Body of pancreas (tissue), 4 donors: ENCODE results near the gene KCNJ4. TPM values are rescaled to one million over a fixed set of nuclear protein-coding genes. Genes with fewer than 3 reads are reported as not detected.

ENCODE experiments used
- ATAC-seq: fragments of 150-250 bp; one replicate; pipeline ENCODE4 v1.9.1; 2016
- DNase-seq, 4 donors: peaks; one replicate each; pipeline ENCODE4 v3.0.0-alpha.2; 2019
- H3K27ac ChIP-seq, 4 donors: fragments of 200-600 bp; sonication (generic); 1 replicate in 3 of 4; 2 replicates in 1 of 4; pipeline versions ENCODE4 v1.5.1 to v1.6.1; 2016 to 2019; ENCODE audit warnings: mild to moderate bottlenecking in 1 of 4, mixed read lengths in 1 of 4, moderate library complexity in 1 of 4
- H3K27me3 ChIP-seq, 2 donors: fragments of 200-600 bp; sonication (generic); one replicate each; pipeline ENCODE4 v1.6.0; 2016; ENCODE audit warnings: mild to moderate bottlenecking in 1 of 2
- H3K36me3 ChIP-seq, 2 donors: fragments of 200-600 bp; sonication (generic); replicated peaks in 1 of 2; 2 replicates each; pipeline ENCODE4 v1.5.1; 2016; ENCODE audit warnings: low read depth in 2 of 2; ENCODE audit not compliant: insufficient read depth in 1 of 2
- H3K4me1 ChIP-seq: fragments of 200-600 bp; sonication (generic); one replicate; pipeline ENCODE4 v1.6.0; 2016
- H3K4me3 ChIP-seq, 2 donors: fragments of 200-600 bp; sonication (generic); 1 replicate in 1 of 2; 2 replicates in 1 of 2; pipeline ENCODE4 v1.5.1; 2016 to 2019
- H3K9me3 ChIP-seq, 3 donors: fragments of 200-600 bp; sonication (generic); 1 replicate in 2 of 3; 2 replicates in 1 of 3; pipeline ENCODE4 v1.5.1; 2016
- POLR2A ChIP-seq, 3 donors: fragments of 450-650 bp; IDR thresholded peaks; one replicate each; pipeline ENCODE4 v1.6.1; 2016; ENCODE audit warnings: antibody characterized with exemption in 3 of 3, mild to moderate bottlenecking in 2 of 3
- WGBS, 2 donors: methylation state at CpG; one replicate each; pipeline ENCODE4 v1.1.5; 2017; 5-methylcytosine and 5-hydroxymethylcytosine counted together
- intact Hi-C: fragments of 100-400 bp; cut with DNase I; formaldehyde crosslinking; loops from one replicate; pipeline ENCODE4 v1.15.1; 2023
- total RNA-seq, 2 donors: library from RNA; depleted of rRNA; stranded (reverse); fragments of >200 nt; gene quantifications; one replicate each; pipeline ENCODE4 v1.1.0, GENCODE V29; 2016
- TF ChIP-seq, protein P1 (sequence below), 7 experiments: fragments of 450-650 bp in 4 of 7; fragments of 200-600 bp in 3 of 7; sonication (generic) in 3 of 7; IDR thresholded peaks; one replicate each; pipeline ENCODE4 v1.5.1; 2016 to 2019; ENCODE audit warnings: antibody characterized with exemption in 7 of 7

The KCNJ4 gene
- total RNA-seq, 2 donors from 2014 or later: not detected

DNA sequence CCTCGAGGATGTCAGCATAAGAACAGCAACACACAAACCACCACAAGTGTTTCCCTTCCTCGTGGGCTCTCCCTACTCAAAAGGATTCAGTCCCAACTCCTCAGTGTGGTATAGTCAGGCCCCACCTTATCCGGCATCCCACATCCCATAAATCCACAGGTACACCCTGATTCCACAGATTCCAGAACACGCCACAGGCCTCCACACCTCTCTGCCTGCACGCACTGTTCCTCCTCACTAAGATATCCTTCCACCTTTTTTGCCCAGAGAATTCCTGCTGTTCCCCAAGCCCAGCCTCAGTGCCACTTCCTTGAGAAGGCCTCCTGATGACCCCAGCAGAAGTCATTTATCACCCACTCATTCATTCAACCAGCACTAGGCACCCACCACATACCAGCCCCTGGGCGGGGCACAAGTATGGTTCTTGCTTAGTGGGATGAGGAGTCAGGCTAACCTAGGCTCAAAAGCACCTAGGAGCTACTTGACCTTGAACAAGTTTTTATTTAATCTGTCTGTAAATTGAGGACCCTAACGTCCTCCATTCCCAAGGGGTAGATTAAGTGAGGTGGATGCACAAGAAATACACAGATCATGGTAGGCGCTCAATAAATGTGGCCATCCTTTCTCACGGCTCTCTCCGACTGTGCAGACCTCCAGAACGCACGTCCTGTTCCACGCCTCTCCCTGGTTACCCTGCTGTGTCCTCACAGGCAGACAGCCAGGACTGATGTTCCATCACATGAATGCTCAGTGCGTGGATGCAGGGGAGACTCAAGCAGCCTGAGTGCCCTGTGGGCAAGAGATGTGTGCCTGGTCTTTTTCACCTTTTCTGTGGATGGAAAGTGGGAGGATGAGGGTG lies 2.1 kb upstream of the KCNJ4 start:
- Histone ChIP-seq H3K4me1 (peaks cover 23% of the 10 kb centered on the region), H3K27me3 (peaks cover 0 to 13% of the 10 kb centered on the region in 2 donors), H3K36me3 (no peaks in the 10 kb centered on the region), H3K27ac (no peak overlapping the region), H3K4me3 (no peak overlapping the region), H3K9me3 (no peaks in the 10 kb centered on the region)
- 70 to 77% methylated on average over 8 to 14 of the region's 14 CpGs for WGBS, 2 donors
- TF ChIP-seq POLR2A (IDR thresholded peaks at IDR 0.05): no peak
- TF ChIP-seq, protein P1, sequence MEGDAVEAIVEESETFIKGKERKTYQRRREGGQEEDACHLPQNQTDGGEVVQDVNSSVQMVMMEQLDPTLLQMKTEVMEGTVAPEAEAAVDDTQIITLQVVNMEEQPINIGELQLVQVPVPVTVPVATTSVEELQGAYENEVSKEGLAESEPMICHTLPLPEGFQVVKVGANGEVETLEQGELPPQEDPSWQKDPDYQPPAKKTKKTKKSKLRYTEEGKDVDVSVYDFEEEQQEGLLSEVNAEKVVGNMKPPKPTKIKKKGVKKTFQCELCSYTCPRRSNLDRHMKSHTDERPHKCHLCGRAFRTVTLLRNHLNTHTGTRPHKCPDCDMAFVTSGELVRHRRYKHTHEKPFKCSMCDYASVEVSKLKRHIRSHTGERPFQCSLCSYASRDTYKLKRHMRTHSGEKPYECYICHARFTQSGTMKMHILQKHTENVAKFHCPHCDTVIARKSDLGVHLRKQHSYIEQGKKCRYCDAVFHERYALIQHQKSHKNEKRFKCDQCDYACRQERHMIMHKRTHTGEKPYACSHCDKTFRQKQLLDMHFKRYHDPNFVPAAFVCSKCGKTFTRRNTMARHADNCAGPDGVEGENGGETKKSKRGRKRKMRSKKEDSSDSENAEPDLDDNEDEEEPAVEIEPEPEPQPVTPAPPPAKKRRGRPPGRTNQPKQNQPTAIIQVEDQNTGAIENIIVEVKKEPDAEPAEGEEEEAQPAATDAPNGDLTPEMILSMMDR (IDR thresholded peaks at IDR 0.05): no peak
- DNase-seq: no peak
- intact Hi-C loops: no loop called here
- ATAC-seq: no peak

DNA sequence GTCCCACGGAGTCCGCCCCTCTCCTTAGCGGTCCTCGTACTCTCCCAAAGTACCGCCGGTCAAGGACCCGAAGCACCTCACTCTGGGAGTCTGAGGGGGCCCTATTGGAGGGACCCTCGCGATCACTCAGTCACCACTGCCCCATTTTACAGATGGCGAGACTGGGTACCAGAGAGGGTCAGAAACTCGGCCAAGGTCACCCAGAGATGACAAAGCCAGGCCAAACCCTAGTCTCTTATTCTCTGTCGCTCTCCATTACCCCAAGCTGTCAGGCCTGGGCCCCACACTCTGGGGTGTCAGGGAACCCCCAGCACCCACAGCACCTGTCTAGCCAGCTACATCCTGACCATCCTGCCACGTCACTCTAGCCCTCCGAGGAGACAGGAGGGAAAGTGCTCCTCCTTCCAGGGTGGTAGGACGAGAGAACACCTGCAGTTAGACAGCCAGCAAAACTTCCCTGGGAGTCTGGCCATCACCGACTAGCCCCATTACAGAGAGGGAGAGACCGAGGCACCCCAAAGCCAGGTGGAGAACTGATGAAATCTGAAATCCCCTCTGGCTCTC lies 1.4 kb upstream of the KCNJ4 start:
- Histone ChIP-seq H3K9me3 (no peaks in the 10 kb centered on the region), H3K36me3 (no peaks in the 10 kb centered on the region), H3K4me1 (peaks cover 16% of the 10 kb centered on the region), H3K4me3 (no peak overlapping the region), H3K27me3 (peaks cover 0 to 13% of the 10 kb centered on the region in 2 donors), H3K27ac (no peak overlapping the region)
- TF ChIP-seq POLR2A (IDR thresholded peaks at IDR 0.05): no peak
- TF ChIP-seq, protein P1 (IDR thresholded peaks at IDR 0.05): no peak
- DNase-seq: no peak
- 63 to 66% methylated on average over 9 to 15 of the region's 17 CpGs for WGBS, 2 donors
- ATAC-seq: no peak
- intact Hi-C loops: no loop called here

DNA sequence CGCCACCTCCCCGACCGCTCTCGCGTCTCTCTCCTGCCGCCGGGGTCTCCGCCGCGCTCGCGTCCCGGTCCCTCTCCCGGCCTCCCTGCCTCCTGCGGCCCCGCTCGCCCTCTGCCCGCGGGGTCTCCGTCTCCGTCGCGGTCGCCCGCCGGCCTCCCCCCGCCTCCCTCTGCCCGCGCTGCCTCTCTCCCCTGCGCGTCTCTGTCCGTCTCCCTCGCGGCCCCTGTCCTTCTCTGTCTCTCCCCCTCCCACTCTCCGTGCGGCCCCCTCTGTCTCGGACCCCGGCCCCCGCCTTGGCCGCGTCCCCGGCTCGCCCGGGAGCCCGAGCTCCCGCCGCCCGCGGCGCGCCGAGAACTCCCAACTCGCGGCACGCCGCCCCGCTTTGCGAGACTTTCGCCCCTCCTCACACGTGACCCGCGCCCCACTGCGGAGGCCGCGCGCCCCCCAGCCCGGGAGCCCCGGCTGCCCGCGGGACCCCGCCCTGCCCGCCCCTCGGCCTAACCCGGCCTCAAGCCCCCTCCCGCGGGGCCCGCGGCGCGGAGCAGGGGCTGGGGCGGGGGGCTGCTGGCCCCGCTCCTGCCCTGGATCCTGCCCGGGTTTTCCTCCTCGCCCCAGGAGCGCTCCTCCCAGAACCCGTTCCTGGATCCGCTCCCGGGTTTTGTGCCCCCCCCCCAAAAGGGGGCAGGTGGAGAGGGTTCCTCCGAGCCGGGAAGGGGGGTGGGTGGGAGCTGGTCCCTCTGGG lies 702 bp upstream of the KCNJ4 start:
- no peak for TF ChIP-seq POLR2A (IDR thresholded peaks at IDR 0.05)
- TF ChIP-seq, protein P1 (IDR thresholded peaks at IDR 0.05): no peak
- ATAC-seq: peak; percentile 19
- H3K9me3 ChIP-seq: no peaks in the 10 kb centered on the region
- peaks cover 0 to 13% of the 10 kb centered on the region in 2 donors for H3K27me3 ChIP-seq
- intact Hi-C loops: no loop called here
- no peak overlapping the region for H3K4me3 ChIP-seq
- 1 to 2% methylated on average over 26 to 68 of the region's 90 CpGs for WGBS, 2 donors
- no peaks in the 10 kb centered on the region for H3K36me3 ChIP-seq
- peaks cover 13% of the 10 kb centered on the region for H3K4me1 ChIP-seq
- DNase-seq: peak in 2 of 4 donors; percentile 27 to 29
- no peak overlapping the region for H3K27ac ChIP-seq

DNA sequence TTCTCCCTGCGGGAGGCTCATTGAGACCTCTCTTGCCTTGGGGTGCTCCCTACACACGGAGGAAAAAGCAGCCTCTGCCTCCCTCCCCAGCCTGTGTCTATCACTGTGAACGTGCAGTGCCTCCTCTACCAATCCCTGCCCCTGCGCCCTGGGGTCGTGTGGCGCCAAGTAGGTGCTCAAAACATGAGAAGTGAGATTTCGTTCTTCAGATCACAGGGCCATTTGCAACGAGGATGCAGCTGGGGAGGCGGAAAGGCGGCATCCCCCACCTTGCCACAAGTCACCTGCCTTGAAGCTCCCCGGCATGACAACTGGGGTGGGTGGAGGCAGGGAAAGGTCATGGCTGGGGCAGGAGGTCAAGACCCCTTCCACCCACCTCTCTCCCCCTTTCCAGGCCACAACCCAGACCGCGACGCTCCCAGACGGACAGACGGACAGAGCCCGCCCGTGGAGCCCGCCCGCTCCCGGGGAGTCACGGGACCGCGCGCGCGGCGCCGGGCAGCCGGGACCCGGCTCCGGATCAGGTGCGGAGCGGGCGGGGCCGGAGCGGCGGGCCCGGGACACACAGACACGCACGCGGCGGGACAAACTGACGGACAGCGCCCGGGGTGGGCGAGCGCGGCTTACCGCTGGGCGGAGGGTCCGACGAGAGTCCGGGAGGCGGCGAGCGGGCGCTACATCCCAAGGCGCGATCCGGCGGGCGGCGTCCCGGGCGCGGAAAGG lies 485 bp downstream of the KCNJ4 start:
- ATAC-seq (peak; percentile 33), DNase-seq (peak in 1 of 4 donors; percentile 27)
- no peak for TF ChIP-seq POLR2A (IDR thresholded peaks at IDR 0.05)
- TF ChIP-seq, protein P1 (IDR thresholded peaks at IDR 0.05): no peak

More for the DNA sequence above, 485 bp downstream of the KCNJ4 start:
- peaks cover 13% of the 10 kb centered on the region for H3K4me1 ChIP-seq
- 8 to 36% methylated on average over 15 to 63 of the region's 67 CpGs for WGBS, 2 donors
- H3K27me3 ChIP-seq: peaks cover 0 to 13% of the 10 kb centered on the region in 2 donors
- intact Hi-C loops: no loop called here
- H3K4me3 ChIP-seq: no peak overlapping the region
- no peaks in the 10 kb centered on the region for H3K9me3 ChIP-seq
- no peak overlapping the region for H3K27ac ChIP-seq
- no peaks in the 10 kb centered on the region for H3K36me3 ChIP-seq
